SU-DHL-6 (cell line): ENCODE data around the gene EHMT2.
"Not testable (repeated sequence)": the region's sequence is repeated elsewhere in the genome, so short reads cannot be mapped to it uniquely, and the experiment has no call there.

Experiments used
- H2AFZ ChIP-seq: fragments of 200-600 bp; sonication (generic); 2 replicates; pipeline ENCODE4 v1.6.1; 2014; ENCODE audit warnings: low read depth, mild to moderate bottlenecking, moderate library complexity, mixed read lengths, antibody characterized with exemption, low read length; ENCODE audit not compliant: severe bottlenecking
- H3F3A ChIP-seq: fragments of 200-600 bp; shearing (Covaris generic); 2 replicates; pipeline ENCODE4 v1.6.0; 2016; ENCODE audit warnings: antibody characterized with exemption, mild to moderate bottlenecking; ENCODE audit not compliant: insufficient read depth
- H3K27ac ChIP-seq: fragments of 200-600 bp; sonication (generic); 2 replicates; pipeline ENCODE4 v1.5.1; 2016; ENCODE audit warnings: low read depth, mild to moderate bottlenecking, low read length, moderate library complexity, mixed read lengths
- H3K27me3 ChIP-seq: fragments of 200-600 bp; sonication (generic), shearing (Covaris generic); 2 replicates; pipeline ENCODE4 v1.6.0; 2014; ENCODE audit warnings: mild to moderate bottlenecking, low read length
- H3K36me3 ChIP-seq: fragments of 200-600 bp; sonication (generic); 2 replicates; pipeline ENCODE4 v1.6.1; 2014; ENCODE audit warnings: mild to moderate bottlenecking, low read length, mixed read lengths
- H3K4me2 ChIP-seq: fragments of 300-600, 200-600 bp; shearing (Covaris generic), sonication (generic); 2 replicates; pipeline ENCODE4 v1.6.0; 2014; ENCODE audit warnings: low read length, low read depth, mild to moderate bottlenecking; ENCODE audit not compliant: poor library complexity, severe bottlenecking
- H3K4me3 ChIP-seq: fragments of 200-600 bp; sonication (generic); 2 replicates; pipeline ENCODE4 v1.5.1; 2014; ENCODE audit warnings: antibody characterized with exemption, low read length, mild to moderate bottlenecking, mixed read lengths; ENCODE audit not compliant: insufficient read depth, poor library complexity, severe bottlenecking
- H3K79me2 ChIP-seq: fragments of 200-600 bp; sonication (generic); 2 replicates; pipeline ENCODE4 v1.6.1; 2014; ENCODE audit warnings: mild to moderate bottlenecking, low read length, moderate library complexity; ENCODE audit not compliant: insufficient read depth
- H3K9ac ChIP-seq: fragments of 200-600 bp; sonication (generic); 2 replicates; pipeline ENCODE4 v1.7.0; 2014; ENCODE audit warnings: mild to moderate bottlenecking, low read length
- H3K9me2 ChIP-seq: fragments of 200-600 bp; sonication (generic); replicated peaks from 2 replicates; pipeline ENCODE4 v1.6.1; 2014; ENCODE audit warnings: low read length; ENCODE audit not compliant: insufficient read depth
- H3K9me3 ChIP-seq: fragments of 200-600 bp; sonication (generic); 2 replicates; pipeline ENCODE4 v1.6.1; 2014; ENCODE audit warnings: low read length, mixed read lengths; ENCODE audit not compliant: insufficient read depth
- H4K20me1 ChIP-seq: fragments of 200-600 bp; sonication (generic); 2 replicates; pipeline ENCODE4 v1.6.1; 2014; ENCODE audit warnings: low read depth, mild to moderate bottlenecking, antibody characterized with exemption, low read length, moderate library complexity, mixed read lengths
- CTCF ChIP-seq: fragments of 200-600 bp; sonication (generic); IDR thresholded peaks from one replicate; pipeline ENCODE4 v1.5.1; 2017; ENCODE audit warnings: antibody characterized with exemption, mild to moderate bottlenecking, low read length, moderate library complexity; ENCODE audit not compliant: insufficient read depth, poor library complexity, severe bottlenecking
- EZH2phosphoT487 ChIP-seq: fragments of 200-600 bp; sonication (generic), shearing (Covaris generic); conservative IDR thresholded peaks from 2 replicates; pipeline ENCODE4 v1.6.1; 2018; ENCODE audit warnings: mild to moderate bottlenecking, antibody characterized with exemption, low read length, moderate library complexity, mixed read lengths

The EHMT2 gene

GRCh38 chr6:31865205-31866118, 32.0 kb downstream of the EHMT2 start:
- H3K4me2 ChIP-seq = no peak overlapping the region
- TF ChIP-seq CTCF (no peak), EZH2phosphoT487 (no peak)
- H3K9ac ChIP-seq = no peak overlapping the region
- no peaks in the 10 kb centered on the region for H3K36me3 ChIP-seq
- no peaks in the 10 kb centered on the region for H3K27me3 ChIP-seq
- no peaks in the 10 kb centered on the region for H3K9me3 ChIP-seq
- H3K79me2 ChIP-seq = peaks cover 5% of the 10 kb centered on the region; the same call in 1 of the 2 replicates
- no peaks in the 10 kb centered on the region for H3K9me2 ChIP-seq
- no peak overlapping the region for H3K27ac ChIP-seq
- peaks cover 12% of the 10 kb centered on the region for H3F3A ChIP-seq
- no peak overlapping the region for H3K4me3 ChIP-seq
- H4K20me1 ChIP-seq = no peaks in the 10 kb centered on the region
- no peak overlapping the region for H2AFZ ChIP-seq

DNA sequence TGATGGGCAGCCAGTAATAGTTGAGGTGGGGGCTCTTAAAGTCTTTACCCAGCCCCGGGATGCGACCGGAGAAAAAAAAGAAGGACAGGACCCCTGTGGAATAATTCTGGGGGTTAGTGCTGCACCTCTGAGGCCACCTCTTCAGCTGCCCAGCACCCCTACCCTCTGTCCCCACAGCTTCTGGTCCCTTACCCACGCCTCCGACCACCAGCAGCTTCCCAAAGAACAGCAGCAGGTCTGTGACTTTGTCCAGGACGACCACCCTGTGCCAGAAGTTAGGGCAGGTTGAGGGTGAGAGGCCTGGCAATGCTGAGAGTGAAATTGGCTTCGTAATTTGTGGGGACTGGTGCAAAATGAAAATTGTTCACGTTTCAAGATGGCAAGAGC, 32.7 kb downstream of the EHMT2 start:
- no peaks in the 10 kb centered on the region for H4K20me1 ChIP-seq
- no peak overlapping the region for H3K27ac ChIP-seq
- H3K36me3 ChIP-seq = no peaks in the 10 kb centered on the region
- H3K9me2 ChIP-seq = no peaks in the 10 kb centered on the region
- TF ChIP-seq CTCF (no peak), EZH2phosphoT487 (no peak)
- no peak overlapping the region for H3K4me3 ChIP-seq
- H3K9me3 ChIP-seq = no peaks in the 10 kb centered on the region
- H3K27me3 ChIP-seq = no peaks in the 10 kb centered on the region
- peak overlapping the region; percentile 63 for H3K9ac ChIP-seq
- peaks cover 5% of the 10 kb centered on the region; the same call in 1 of the 2 replicates for H3K79me2 ChIP-seq
- H2AFZ ChIP-seq = no peak overlapping the region
- H3K4me2 ChIP-seq = peak overlapping the region; percentile 76
- peaks cover 12% of the 10 kb centered on the region for H3F3A ChIP-seq

DNA sequence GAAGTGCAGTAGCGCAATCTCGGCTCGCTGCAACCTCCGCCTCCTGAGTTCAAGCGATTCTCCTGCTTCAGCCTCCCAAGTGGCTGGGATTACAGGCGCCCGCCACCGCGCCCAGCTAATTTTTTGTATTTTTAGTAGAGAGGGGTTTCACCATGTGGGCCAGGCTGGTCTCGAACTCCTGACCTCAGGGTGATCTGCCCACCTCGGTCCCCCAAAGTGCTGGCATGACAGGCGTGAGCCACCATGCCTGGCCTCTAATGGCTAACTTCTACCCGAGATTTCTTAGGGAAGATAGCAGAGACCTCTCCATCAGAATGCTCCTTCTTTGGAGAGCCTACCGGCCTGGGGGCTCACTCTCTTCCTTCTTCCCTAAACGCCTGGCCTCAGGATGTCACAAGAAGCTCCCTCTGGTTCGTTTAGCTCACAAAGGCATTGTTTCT, 33.4 kb downstream of the EHMT2 start:
- H4K20me1 ChIP-seq, H3K27me3 ChIP-seq, H3K36me3 ChIP-seq, H3K9me2 ChIP-seq, H3K79me2 ChIP-seq, H3K9me3 ChIP-seq: not testable (repeated sequence)
- Histone ChIP-seq H2AFZ (peak overlapping the region; percentile 89), H3K9ac (peak overlapping the region; percentile 63), H3K4me3 (peak overlapping the region; percentile 74), H3K4me2 (peak overlapping the region; percentile 76), H3K27ac (peak overlapping the region; percentile 76), H3F3A (peaks cover 12% of the 10 kb centered on the region)
